A549 (cell line): ENCODE data around the gene KMT2C.

Experiments used
- CBX2 ChIP-seq: fragments of 200-600 bp; sonication (generic); IDR thresholded peaks from 2 replicates; pipeline ENCODE4 v1.6.1; 2016; ENCODE audit warnings: low read depth, mild to moderate bottlenecking, borderline replicate concordance
- RFX5 ChIP-seq: fragments of 450-650 bp; IDR thresholded peaks from 2 replicates; pipeline ENCODE4 v1.7.1; 2014; ENCODE audit warnings: antibody characterized with exemption, mild to moderate bottlenecking, moderate library complexity
- TF ChIP-seq, protein P1 (sequence below): IDR thresholded peaks from 2 replicates; pipeline ENCODE4 v1.6.1; 2012

DNA sequence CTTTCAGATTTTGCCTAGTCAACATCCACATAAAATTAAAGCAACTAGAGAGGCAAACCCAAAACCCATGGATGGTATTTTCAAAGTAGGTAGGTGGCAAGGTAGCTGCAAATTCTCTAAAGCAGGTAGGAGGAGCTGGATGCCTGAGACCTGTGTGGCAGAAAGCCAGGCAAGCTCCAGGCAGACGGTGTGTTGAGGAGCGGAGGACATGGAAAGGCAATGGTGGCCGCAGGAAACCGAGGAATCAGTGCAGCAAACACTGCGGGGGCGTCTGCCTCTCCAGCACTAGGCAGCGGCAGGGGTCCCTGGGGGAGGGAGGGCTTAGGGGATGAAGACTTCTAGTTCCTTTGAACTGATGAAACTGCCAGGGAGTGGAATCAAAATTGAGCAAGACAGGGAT is 309.1 kb downstream of the KMT2C start:
- TF ChIP-seq CBX2 (no peak), RFX5 (no peak)
- TF ChIP-seq, protein P1, sequence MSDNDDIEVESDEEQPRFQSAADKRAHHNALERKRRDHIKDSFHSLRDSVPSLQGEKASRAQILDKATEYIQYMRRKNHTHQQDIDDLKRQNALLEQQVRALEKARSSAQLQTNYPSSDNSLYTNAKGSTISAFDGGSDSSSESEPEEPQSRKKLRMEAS, result no peak
